Fibroblast of lung (primary cell): ENCODE results near the gene LRRC57.

Source experiments
- CTCF ChIP-seq, 2 donors: IDR thresholded peaks in 1 of 2; conservative IDR thresholded peaks in 1 of 2; 1 replicate in 1 of 2; 2 replicates in 1 of 2; pipeline ENCODE4 v1.5.1; 2011 to 2012; ENCODE audit warnings: low read length in 2 of 2, control low read depth in 1 of 2, inconsistent platforms in 1 of 2, low read depth in 1 of 2, mild to moderate bottlenecking in 1 of 2
- EZH2 ChIP-seq: IDR thresholded peaks from 2 replicates; pipeline ENCODE4 v1.5.1; 2012; ENCODE audit warnings: low read length, control low read depth, mild to moderate bottlenecking; ENCODE audit errors: missing control alignments

DNA sequence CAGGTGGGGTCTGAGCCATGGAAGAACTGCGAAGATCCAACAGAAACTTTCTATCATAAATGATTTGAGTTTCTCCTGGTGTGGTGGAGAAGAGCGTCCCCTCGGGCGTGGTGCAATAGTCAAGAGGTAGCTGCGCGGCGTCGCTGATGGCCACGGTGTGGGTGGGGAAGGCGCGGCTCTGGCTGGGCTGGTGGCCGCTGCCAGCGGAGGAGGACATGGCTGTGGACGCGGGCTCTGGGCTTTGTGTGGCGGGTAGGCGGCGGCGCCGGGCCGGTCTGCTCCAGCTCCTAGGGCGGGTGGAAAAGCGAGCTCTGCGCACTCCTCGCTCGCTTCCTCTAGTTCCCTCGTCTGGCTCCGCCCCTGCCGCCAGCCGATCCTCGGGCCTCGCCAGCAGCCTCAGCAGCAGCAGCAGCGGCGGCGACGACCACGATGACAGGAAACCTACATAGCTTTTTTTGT is 32.7 kb upstream of the LRRC57 start:
- TF ChIP-seq EZH2, result no peak
- TF ChIP-seq CTCF (conservative IDR thresholded peaks at IDR 0.05 in 1 of 2, IDR thresholded peaks at IDR 0.05 in 1 of 2; ENCODE audit: low read depth in 1 of 2, low read length in 2 of 2), result no peak
